GM23248 (cell line): ENCODE data around the gene EIF4ENIF1.

ENCODE experiments used
- EZH2 ChIP-seq: fragments of 200-600 bp; sonication (generic); IDR thresholded peaks from 2 replicates; pipeline ENCODE4 v1.6.1; 2018; ENCODE audit warnings: antibody characterized with exemption, mild to moderate bottlenecking; ENCODE audit not compliant: insufficient read depth, poor library complexity, severe bottlenecking
- EZH2phosphoT487 ChIP-seq: fragments of 200-600 bp; sonication (generic); IDR thresholded peaks from 2 replicates; pipeline ENCODE4 v1.6.1; 2018; ENCODE audit warnings: antibody characterized with exemption, moderate library complexity, mild to moderate bottlenecking, low read depth; ENCODE audit not compliant: insufficient read depth

DNA sequence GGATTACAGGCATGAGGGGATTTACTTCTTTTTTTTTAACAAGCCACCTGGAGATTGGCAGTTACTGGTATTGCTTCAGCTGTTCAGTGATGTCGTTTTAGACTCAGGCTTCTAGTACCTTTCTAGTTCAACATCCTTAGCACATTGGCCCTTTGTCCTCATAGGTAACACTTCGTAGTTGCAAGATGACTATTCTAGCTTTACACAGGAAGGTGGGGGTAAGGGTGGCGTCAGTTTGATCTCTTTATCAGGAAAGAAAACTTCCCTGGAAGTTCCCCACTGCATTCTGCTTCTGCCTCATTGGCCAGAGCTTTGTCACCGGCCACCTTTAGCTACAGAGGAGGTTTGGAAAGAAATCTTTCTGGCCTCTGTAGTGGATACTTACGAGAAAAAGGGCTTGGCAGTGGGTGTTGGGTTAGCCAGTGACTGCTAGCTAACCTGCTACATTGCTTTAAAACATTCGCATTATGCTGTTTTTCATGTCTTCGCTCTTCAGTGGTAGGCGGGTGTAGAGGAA, 47.4 kb upstream of the EIF4ENIF1 start:
- TF ChIP-seq EZH2 = no peak
- TF ChIP-seq EZH2phosphoT487 = no peak
